B cell (primary cell): ENCODE results near the gene TMEM132D. TPM values are rescaled to one million over a fixed set of nuclear protein-coding genes. Genes with fewer than 3 reads are reported as not detected.

Experiments used
- ATAC-seq: fragments of 200-7000 bp; cut with Tn5 transposase; one replicate; pipeline ENCODE4 v1.10.0; 2021; ENCODE audit warnings: low read depth, mild to moderate bottlenecking, moderate number of reproducible peaks, moderate library complexity
- CTCF ChIA-PET: fragments of 350-600 bp; sonication (Branson Sonifier 250); formaldehyde crosslinking; loops from one replicate; lab custom pipeline; 2021; ENCODE audit warnings: antibody characterized with exemption, inconsistent platforms; lab: Charles Lee
- POLR2A ChIA-PET: fragments of 350-600 bp; sonication (Branson Sonifier 250); formaldehyde crosslinking; loops from one replicate; lab custom pipeline; 2021; ENCODE audit warnings: antibody characterized with exemption; lab: Charles Lee
- DNase-seq: peaks from one replicate; pipeline ENCODE4 v3.0.0; 2013
- H2AFZ ChIP-seq: 2 replicates; pipeline ENCODE4 v1.6.1; 2012; ENCODE audit warnings: mild to moderate bottlenecking, low read depth, low read length; ENCODE audit not compliant: insufficient read depth, poor library complexity, severe bottlenecking
- H3K27ac ChIP-seq, 2 donors: 1 replicate in 1 of 2; 2 replicates in 1 of 2; pipeline ENCODE4 v1.5.1; 2012 to 2013; ENCODE audit warnings: low read length in 2 of 2, mild to moderate bottlenecking in 2 of 2, moderate library complexity in 1 of 2
- H3K27me3 ChIP-seq, 4 experiments: fragments of 200-600 bp in 1 of 4; sonication (generic) in 1 of 4; replicated peaks in 1 of 4; 1 replicate in 2 of 4; 2 replicates in 2 of 4; pipeline versions ENCODE4 v1.6.1 to v1.7.0; 2013 to 2016; ENCODE audit warnings: low read length in 3 of 4, mild to moderate bottlenecking in 2 of 4, mixed read lengths in 1 of 4, moderate library complexity in 1 of 4; ENCODE audit not compliant: insufficient read depth in 4 of 4, control insufficient read depth in 3 of 4; ENCODE audit errors: control extremely low read depth in 1 of 4
- H3K36me3 ChIP-seq, 2 experiments: replicated peaks in 1 of 2; 1 replicate in 1 of 2; 2 replicates in 1 of 2; pipeline versions ENCODE4 v1.6.1 to v1.7.1; 2013; ENCODE audit warnings: low read length in 1 of 2; ENCODE audit not compliant: insufficient read depth in 2 of 2, control insufficient read depth in 1 of 2; ENCODE audit errors: control extremely low read depth in 1 of 2, extremely low read depth in 1 of 2
- H3K4me1 ChIP-seq, 2 donors: fragments of 200-600 bp in 1 of 2; sonication (generic) in 1 of 2; 1 replicate in 1 of 2; 2 replicates in 1 of 2; pipeline versions ENCODE4 v1.5.1 to v1.6.1; 2013 to 2017; ENCODE audit warnings: low read length in 2 of 2; ENCODE audit not compliant: control insufficient read depth in 2 of 2, insufficient read depth in 2 of 2
- H3K4me2 ChIP-seq: replicated peaks from 2 replicates; pipeline ENCODE3; 2012; ENCODE audit warnings: mild to moderate bottlenecking, low read depth, low read length; ENCODE audit not compliant: poor library complexity, severe bottlenecking
- H3K4me3 ChIP-seq, 5 experiments: fragments of 200-600 bp in 1 of 5; sonication (generic) in 1 of 5; 1 replicate in 3 of 5; 2 replicates in 2 of 5; pipeline versions ENCODE4 v1.5.1 to v1.7.0; 2011 to 2016; ENCODE audit warnings: low read length in 4 of 5, mild to moderate bottlenecking in 4 of 5, low read depth in 2 of 5, control low read depth in 1 of 5, moderate library complexity in 1 of 5; ENCODE audit not compliant: insufficient read depth in 1 of 5; ENCODE audit errors: control extremely low read depth in 1 of 5, extremely low read depth in 1 of 5
- H3K79me2 ChIP-seq: fragments of 200-600 bp; sonication (generic); one replicate; pipeline ENCODE4 v1.6.0; 2016; ENCODE audit warnings: low read length; ENCODE audit not compliant: control insufficient read depth, insufficient read depth
- H3K9ac ChIP-seq: fragments of 200-600 bp; sonication (generic); 2 replicates; pipeline ENCODE4 v1.6.1; 2017; ENCODE audit warnings: mild to moderate bottlenecking, low read length, moderate library complexity
- H3K9me3 ChIP-seq, 3 donors: one replicate each; pipeline versions ENCODE4 v1.6.1 to v1.7.1; 2013; ENCODE audit warnings: low read length in 2 of 3; ENCODE audit not compliant: control insufficient read depth in 2 of 3, insufficient read depth in 1 of 3; ENCODE audit errors: control extremely low read depth in 1 of 3
- H4K20me1 ChIP-seq: 2 replicates; pipeline ENCODE4 v1.6.0; 2012; ENCODE audit warnings: mild to moderate bottlenecking, low read length; ENCODE audit not compliant: insufficient read depth, control insufficient read depth, poor library complexity, severe bottlenecking
- H3K27ac Mint-ChIP-seq: one replicate; pipeline ENCODE4 v1.8.0; 2021; ENCODE audit warnings: mixed read lengths
- H3K27me3 Mint-ChIP-seq: one replicate; pipeline ENCODE4 v1.8.0; 2021; ENCODE audit warnings: mixed read lengths
- H3K4me1 Mint-ChIP-seq: one replicate; pipeline ENCODE4 v1.8.0; 2021; ENCODE audit warnings: mixed read lengths
- H3K4me3 Mint-ChIP-seq: one replicate; pipeline ENCODE4 v1.8.0; 2021; ENCODE audit warnings: mixed read lengths
- H3K9me3 Mint-ChIP-seq: one replicate; pipeline ENCODE4 v1.8.0; 2022; ENCODE audit warnings: mixed read lengths; ENCODE audit not compliant: insufficient read depth
- CTCF ChIP-seq: fragments of 200-600 bp; IDR thresholded peaks from one replicate; pipeline ENCODE4 v1.8.0; 2022; ENCODE audit warnings: antibody characterized with exemption, mild to moderate bottlenecking
- EZH2 ChIP-seq: IDR thresholded peaks from 2 replicates; pipeline ENCODE4 v1.6.1; 2012; ENCODE audit warnings: borderline replicate concordance, low read depth, mild to moderate bottlenecking, moderate library complexity, low read length; ENCODE audit not compliant: insufficient read depth, poor library complexity, severe bottlenecking
- WGBS: methylation state at CpG from one replicate; pipeline ENCODE4 v1.1.5; 2013; ENCODE audit warnings: missing lambda C conversion rate; ENCODE audit not compliant: insufficient coverage; 5-methylcytosine and 5-hydroxymethylcytosine counted together
- intact Hi-C: fragments of 100-400 bp; cut with micrococcal nuclease; formaldehyde crosslinking; loops from one replicate; pipeline ENCODE4 v1.10.0; 2022
- polyA plus RNA-seq: library from polyadenylated mRNA; depleted of rRNA; stranded (reverse); fragments of >200 nt; gene quantifications from 2 replicates; pipeline ENCODE4 v1.2.3, GENCODE V29; 2012
- total RNA-seq, 2 donors: library from RNA; stranded (reverse); fragments of 120-200 nt in 1 of 2; gene quantifications; 1 replicate in 1 of 2; 2 replicates in 1 of 2; pipeline versions ENCODE4 v1.2.3 to v1.2.4, GENCODE V29; 2013 to 2022

TMEM132D gene
- total and polyA plus RNA-seq, 2 donors (not counting 1 experiment from before 2014, with no cell fraction given): not detected

GRCh38 chr12:129136694-129137325, 767.0 kb downstream of the TMEM132D start:
- 90% methylated on average over 3 of the region's 3 CpGs for WGBS
- H3K4me3 ChIP-seq: no peak overlapping the region
- H2AFZ ChIP-seq: no peak overlapping the region
- H3K4me3 Mint-ChIP-seq: no peak overlapping the region
- H3K9me3 ChIP-seq: no peaks in the 10 kb centered on the region
- no peaks in the 10 kb centered on the region for H3K9me3 Mint-ChIP-seq
- no peaks in the 10 kb centered on the region for H3K27me3 ChIP-seq
- DNase-seq (no peak), ATAC-seq (no peak)
- no peaks in the 10 kb centered on the region for H3K36me3 ChIP-seq
- no peak overlapping the region for H3K27ac ChIP-seq
- H3K4me1 ChIP-seq: no peaks in the 10 kb centered on the region
- no peak overlapping the region for H3K4me2 ChIP-seq
- H3K4me1 Mint-ChIP-seq: no peaks in the 10 kb centered on the region
- H3K79me2 ChIP-seq: no peaks in the 10 kb centered on the region
- TF ChIP-seq EZH2: no peak
- TF ChIP-seq CTCF: no peak
- ChIA-PET POLR2A (no interaction called here), CTCF (no interaction called here)
- H3K27me3 Mint-ChIP-seq: no peaks in the 10 kb centered on the region
- no peak overlapping the region for H3K9ac ChIP-seq
- no peak overlapping the region for H3K27ac Mint-ChIP-seq
- no peaks in the 10 kb centered on the region for H4K20me1 ChIP-seq
- intact Hi-C loops: no loop called here

- H3K27ac ChIP-seq: no peak overlapping the region
- H3K27me3 ChIP-seq: no peaks in the 10 kb centered on the region
- no peaks in the 10 kb centered on the region for H3K4me1 ChIP-seq
- H3K79me2 ChIP-seq: no peaks in the 10 kb centered on the region
- intact Hi-C loops: no loop called here
- Mint-ChIP-seq H3K27ac (no peak overlapping the region), H3K27me3 (no peaks in the 10 kb centered on the region), H3K9me3 (no peaks in the 10 kb centered on the region), H3K4me3 (no peak overlapping the region), H3K4me1 (no peaks in the 10 kb centered on the region)
- H4K20me1 ChIP-seq: no peaks in the 10 kb centered on the region
- ATAC-seq (no peak), DNase-seq (no peak)
- 79% methylated on average over 12 of the region's 12 CpGs for WGBS
- no peak overlapping the region for H3K4me3 ChIP-seq
- no peak overlapping the region for H3K4me2 ChIP-seq
- POLR2A ChIA-PET: no interaction called here
- H3K9me3 ChIP-seq: peaks cover 0 to 4% (median 2%) of the 10 kb centered on the region in 3 donors
- CTCF ChIA-PET: no interaction called here
- H3K9ac ChIP-seq: no peak overlapping the region
- TF ChIP-seq CTCF (no peak), EZH2 (no peak)
- H2AFZ ChIP-seq: no peak overlapping the region
- H3K36me3 ChIP-seq: no peaks in the 10 kb centered on the region
These were observed 776.1 kb downstream of the TMEM132D start for GRCh38 chr12:129127771-129128170.
